ENCODE results near the gene C5orf15. TPM values are rescaled to one million over a fixed set of nuclear protein-coding genes. Genes with fewer than 3 reads are reported as not detected.
"Not testable (repeated sequence)": the region's sequence is repeated elsewhere in the genome, so short reads cannot be mapped to it uniquely, and the experiment has no call there.

Gene C5orf15
- total RNA-seq, 4 donors from 2014 or later = 53.7 to 76.3 (median 71.4) TPM

DNA sequence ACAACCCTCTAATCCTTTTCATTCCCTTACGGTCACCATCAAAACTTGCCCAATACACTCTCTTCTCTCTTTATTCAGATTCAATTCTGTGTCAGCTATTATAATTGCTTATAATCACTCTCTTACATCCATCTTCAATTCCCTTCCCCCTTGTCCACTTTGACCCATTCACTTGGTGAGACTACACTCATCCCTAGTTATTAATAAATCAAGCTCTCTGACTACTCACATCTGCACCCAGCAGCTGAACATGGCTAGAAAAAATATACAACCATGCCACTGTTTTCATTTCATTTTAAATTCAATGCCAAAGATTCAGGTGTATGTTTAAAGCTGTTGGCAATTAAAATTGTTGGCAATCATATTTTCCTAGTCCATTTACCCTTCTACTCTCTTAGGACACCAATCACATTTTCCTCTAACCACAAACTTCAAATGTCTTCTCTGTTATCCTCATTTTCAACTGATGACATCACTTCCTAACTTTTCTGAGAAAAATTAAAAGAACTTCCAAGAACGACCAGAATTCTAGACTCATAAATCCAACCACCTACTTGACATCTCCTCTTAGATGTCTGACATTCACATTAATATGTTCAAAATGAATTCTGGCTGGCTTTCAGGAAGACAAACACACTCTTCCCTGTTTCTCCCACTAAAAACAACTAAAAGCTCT is 5.5 kb downstream of the C5orf15 start:
- Histone ChIP-seq H3K36me3 (peaks cover 0 to 2% of the 10 kb centered on the region in 2 donors), H3K4me3 (replicated peaks in 1 of 3) (no peak overlapping the region), H3K9me3 (no peaks in the 10 kb centered on the region), H3K4me1 (peaks cover 3 to 18% of the 10 kb centered on the region in 2 donors), H3K27ac (peak overlapping the region in 1 of 3 donors; percentile 2), H3K27me3 (no peaks in the 10 kb centered on the region)
- 68 to 71% methylated on average over 2 of the region's 2 CpGs for WGBS, 2 donors
- TF ChIP-seq, protein P1, sequence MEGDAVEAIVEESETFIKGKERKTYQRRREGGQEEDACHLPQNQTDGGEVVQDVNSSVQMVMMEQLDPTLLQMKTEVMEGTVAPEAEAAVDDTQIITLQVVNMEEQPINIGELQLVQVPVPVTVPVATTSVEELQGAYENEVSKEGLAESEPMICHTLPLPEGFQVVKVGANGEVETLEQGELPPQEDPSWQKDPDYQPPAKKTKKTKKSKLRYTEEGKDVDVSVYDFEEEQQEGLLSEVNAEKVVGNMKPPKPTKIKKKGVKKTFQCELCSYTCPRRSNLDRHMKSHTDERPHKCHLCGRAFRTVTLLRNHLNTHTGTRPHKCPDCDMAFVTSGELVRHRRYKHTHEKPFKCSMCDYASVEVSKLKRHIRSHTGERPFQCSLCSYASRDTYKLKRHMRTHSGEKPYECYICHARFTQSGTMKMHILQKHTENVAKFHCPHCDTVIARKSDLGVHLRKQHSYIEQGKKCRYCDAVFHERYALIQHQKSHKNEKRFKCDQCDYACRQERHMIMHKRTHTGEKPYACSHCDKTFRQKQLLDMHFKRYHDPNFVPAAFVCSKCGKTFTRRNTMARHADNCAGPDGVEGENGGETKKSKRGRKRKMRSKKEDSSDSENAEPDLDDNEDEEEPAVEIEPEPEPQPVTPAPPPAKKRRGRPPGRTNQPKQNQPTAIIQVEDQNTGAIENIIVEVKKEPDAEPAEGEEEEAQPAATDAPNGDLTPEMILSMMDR (IDR thresholded peaks at IDR 0.05) = no peak
- no peak for TF ChIP-seq POLR2A (IDR thresholded peaks at IDR 0.05)
- DNase-seq = no peak
- intact Hi-C loops (cut with DNase I) = no loop called here

DNA sequence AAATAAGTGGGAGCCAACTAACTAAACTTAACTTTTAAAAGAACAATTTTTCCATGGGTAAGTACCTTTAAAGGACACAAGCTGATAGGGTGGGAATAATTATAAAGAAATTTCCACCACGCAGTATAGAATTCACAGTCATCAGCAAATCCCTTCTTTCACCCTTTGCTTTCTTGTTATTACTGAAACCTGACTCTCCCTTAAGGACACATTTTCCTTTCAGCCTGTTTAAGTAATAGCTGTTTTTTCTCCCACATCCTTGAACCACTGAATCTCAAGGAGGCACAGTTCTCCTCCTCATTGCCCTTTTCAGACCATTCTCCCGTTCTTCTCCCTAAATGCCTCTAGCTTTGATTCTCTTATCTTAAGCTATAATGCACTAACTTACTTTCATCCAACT is 6.3 kb downstream of the C5orf15 start:
- Histone ChIP-seq H3K27me3 (no peaks in the 10 kb centered on the region), H3K9me3 (no peaks in the 10 kb centered on the region), H3K4me1 (peaks cover 0 to 18% of the 10 kb centered on the region in 2 donors), H3K4me3 (replicated peaks in 1 of 3) (no peak overlapping the region), H3K36me3 (peaks cover 0 to 3% of the 10 kb centered on the region in 2 donors), H3K27ac (peak overlapping the region in 1 of 3 donors; percentile 2)
- intact Hi-C loops (cut with DNase I) = no loop called here
- DNase-seq = no peak
- WGBS, 2 donors = 58 to 63% methylated on average over 2 of the region's 2 CpGs
- no peak for TF ChIP-seq POLR2A (IDR thresholded peaks at IDR 0.05)
- TF ChIP-seq, protein P1 (IDR thresholded peaks at IDR 0.05) = no peak

DNA sequence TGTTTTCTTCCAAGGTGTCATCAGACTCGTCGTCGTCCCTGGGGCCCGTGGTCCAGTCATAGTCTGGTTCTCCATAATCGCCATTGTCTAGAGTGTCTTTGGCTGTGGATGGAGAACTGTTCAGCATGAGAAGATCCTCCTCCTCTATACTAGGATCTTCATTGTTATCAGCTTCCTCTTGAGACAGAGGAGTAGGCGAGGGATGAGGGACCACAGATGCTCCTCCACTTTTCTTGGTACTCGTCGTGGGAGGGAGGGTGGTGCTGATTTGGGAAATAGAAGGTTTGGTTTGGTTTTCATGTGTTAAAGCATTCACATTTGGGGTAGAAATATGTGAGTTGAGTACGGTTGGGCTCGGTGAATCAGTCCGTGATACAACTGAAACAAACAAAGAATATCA is 8.8 kb downstream of the C5orf15 start:
- TF ChIP-seq POLR2A (IDR thresholded peaks at IDR 0.05) = no peak
- TF ChIP-seq, protein P1 (IDR thresholded peaks at IDR 0.05) = no peak
- Histone ChIP-seq H3K27me3 (no peaks in the 10 kb centered on the region), H3K4me3 (replicated peaks in 1 of 3) (no peak overlapping the region), H3K36me3 (peaks cover 0 to 10% of the 10 kb centered on the region in 2 donors), H3K9me3 (no peaks in the 10 kb centered on the region), H3K4me1 (peaks cover 6 to 24% of the 10 kb centered on the region in 2 donors), H3K27ac (no peak overlapping the region)
- intact Hi-C loops (cut with DNase I) = no loop called here
- no peak for DNase-seq
- 91 to 94% methylated on average over 11 of the region's 11 CpGs for WGBS, 2 donors

DNA sequence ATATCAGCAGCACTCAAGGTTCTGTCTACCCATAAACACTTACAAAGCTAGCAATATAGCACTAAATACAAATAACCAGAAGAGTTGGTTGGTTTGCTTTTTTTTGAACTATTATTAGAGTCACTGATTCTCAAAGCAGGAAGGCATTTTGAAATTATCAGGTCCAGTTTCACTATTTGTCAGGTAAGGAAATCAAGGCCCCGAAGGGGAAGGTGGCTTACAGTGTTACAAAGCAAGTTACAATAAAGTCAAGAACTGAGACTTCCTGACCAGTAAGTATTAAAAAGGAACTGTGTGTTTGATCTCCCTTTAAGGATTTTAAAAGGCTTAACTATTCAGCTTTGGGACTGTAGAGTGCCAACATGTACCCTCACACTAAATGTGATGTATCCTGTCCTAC is 10.8 kb downstream of the C5orf15 start:
- TF ChIP-seq POLR2A (IDR thresholded peaks at IDR 0.05) = no peak
- TF ChIP-seq, protein P1 (IDR thresholded peaks at IDR 0.05) = no peak
- peaks cover 0 to 10% of the 10 kb centered on the region in 2 donors for H3K36me3 ChIP-seq
- H3K4me1 ChIP-seq = peaks cover 6 to 17% of the 10 kb centered on the region in 2 donors
- no peak for DNase-seq
- H3K9me3 ChIP-seq = no peaks in the 10 kb centered on the region
- 74 to 86% methylated on average over 1 of the region's 1 CpG for WGBS, 2 donors
- H3K27ac ChIP-seq = peak overlapping the region; percentile 3 to 70 (median 62)
- intact Hi-C loops (cut with DNase I) = no loop called here
- no peaks in the 10 kb centered on the region for H3K27me3 ChIP-seq
- no peak overlapping the region for H3K4me3 ChIP-seq (replicated peaks in 1 of 3)

DNA sequence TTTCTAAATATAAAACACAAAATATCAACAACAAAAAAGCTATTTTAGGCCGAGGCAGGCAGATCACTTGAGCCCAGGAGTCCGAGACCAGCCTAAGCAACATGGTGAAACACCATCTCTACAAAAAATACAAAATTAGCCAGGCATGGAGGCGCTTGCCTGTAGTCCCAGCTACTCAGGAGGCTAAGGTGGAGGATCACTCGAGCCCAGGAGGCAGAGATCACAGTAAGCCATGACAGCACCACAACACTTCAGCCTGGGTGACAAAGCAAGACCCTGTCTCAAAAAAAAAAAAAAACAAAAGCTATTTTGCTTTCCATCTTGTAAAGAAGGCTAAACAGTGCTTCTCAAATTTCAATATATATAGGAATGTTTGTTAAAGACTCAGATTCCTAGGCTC is 11.3 kb downstream of the C5orf15 start:
- peaks cover 0 to 10% of the 10 kb centered on the region in 2 donors for H3K36me3 ChIP-seq
- peak; percentile 61 to 68 for DNase-seq

DNA sequence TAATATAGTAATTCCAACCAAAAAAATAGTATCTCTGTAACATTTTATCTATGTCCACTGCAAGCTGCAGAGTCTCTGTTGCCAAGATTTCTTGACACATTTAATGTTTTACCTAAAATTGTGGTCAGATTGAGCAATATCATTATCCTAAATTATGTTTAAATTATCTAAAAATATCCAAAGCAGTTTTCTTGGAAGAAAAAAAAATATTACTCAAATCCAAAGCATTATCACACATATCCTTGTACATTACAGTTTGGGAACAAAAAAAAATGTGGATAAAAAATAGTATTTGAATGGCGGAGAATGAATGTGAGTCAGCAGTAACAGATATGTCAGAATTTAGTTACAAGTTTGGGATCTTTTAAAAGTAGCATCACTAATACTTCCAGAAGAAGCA is 12.2 kb downstream of the C5orf15 start:
- H3K4me3 ChIP-seq (replicated peaks in 1 of 3); DNase-seq; intact Hi-C loops (cut with DNase I); H3K27me3 ChIP-seq; H3K9me3 ChIP-seq: not testable (repeated sequence)
- Histone ChIP-seq H3K36me3 (peaks cover 0 to 10% of the 10 kb centered on the region in 2 donors), H3K27ac (peak overlapping the region in 2 of 3 donors; percentile 62 to 70), H3K4me1 (peaks cover 6 to 13% of the 10 kb centered on the region in 2 donors)
- 95 to 99% methylated on average over 1 of the region's 1 CpG for WGBS, 2 donors

More for the DNA sequence above, 11.3 kb downstream of the C5orf15 start:
- Histone ChIP-seq H3K4me1 (peaks cover 6 to 13% of the 10 kb centered on the region in 2 donors), H3K4me3 (replicated peaks in 1 of 3) (no peak overlapping the region), H3K9me3 (no peaks in the 10 kb centered on the region), H3K27me3 (no peaks in the 10 kb centered on the region), H3K27ac (peak overlapping the region; percentile 13 to 70 (median 62))
- no peak for TF ChIP-seq POLR2A (IDR thresholded peaks at IDR 0.05)
- TF ChIP-seq, protein P1 (IDR thresholded peaks at IDR 0.05) = no peak
- intact Hi-C loops (cut with DNase I) = no loop called here
- WGBS, 2 donors = 36 to 40% methylated on average over 4 of the region's 4 CpGs

Data from thyroid gland (tissue), 4 donors.